ENCODE measurements around the gene ZNF835.

ZNF835 gene

DNA sequence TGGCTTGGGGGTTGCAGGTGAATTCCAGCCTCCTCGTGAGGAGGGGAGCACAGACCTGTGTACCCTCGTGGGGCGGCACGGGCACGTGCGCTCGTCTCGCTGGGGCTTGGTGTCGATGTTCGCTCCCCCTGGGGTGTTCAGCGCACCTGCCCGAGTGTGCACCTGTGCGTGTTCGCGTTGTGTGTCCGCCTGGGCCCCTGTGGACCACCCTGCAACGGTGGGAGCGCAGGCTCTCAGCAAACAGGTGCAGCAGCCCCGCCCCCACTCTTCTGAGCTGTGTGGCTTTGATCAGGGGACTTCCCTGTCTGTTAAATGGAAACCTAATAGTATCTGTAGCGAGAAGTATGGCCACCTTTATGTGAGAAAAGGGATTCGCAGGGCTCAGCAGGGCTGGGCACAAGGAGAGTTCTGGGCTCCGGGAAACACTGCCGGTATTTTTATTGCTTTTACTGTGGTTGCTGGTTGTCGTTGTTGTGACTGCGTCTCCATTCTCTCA lies 28.0 kb downstream of the ZNF835 start:
- no peak for TF ChIP-seq YY1 (IDR thresholded peaks at IDR 0.05; ENCODE audit: low read depth)
- TF ChIP-seq TEAD4 (IDR thresholded peaks at IDR 0.05): no peak
- no peak for TF ChIP-seq TCF12 (IDR thresholded peaks at IDR 0.05; ENCODE audit: low read depth)
- TF ChIP-seq EP300 (IDR thresholded peaks at IDR 0.05; ENCODE audit: borderline replicate concordance): no peak
- TF ChIP-seq CREB1 (IDR thresholded peaks at IDR 0.05; ENCODE audit: low read depth): no peak
- TF ChIP-seq NFIC (IDR thresholded peaks at IDR 0.05): no peak
- TF ChIP-seq, protein P1, sequence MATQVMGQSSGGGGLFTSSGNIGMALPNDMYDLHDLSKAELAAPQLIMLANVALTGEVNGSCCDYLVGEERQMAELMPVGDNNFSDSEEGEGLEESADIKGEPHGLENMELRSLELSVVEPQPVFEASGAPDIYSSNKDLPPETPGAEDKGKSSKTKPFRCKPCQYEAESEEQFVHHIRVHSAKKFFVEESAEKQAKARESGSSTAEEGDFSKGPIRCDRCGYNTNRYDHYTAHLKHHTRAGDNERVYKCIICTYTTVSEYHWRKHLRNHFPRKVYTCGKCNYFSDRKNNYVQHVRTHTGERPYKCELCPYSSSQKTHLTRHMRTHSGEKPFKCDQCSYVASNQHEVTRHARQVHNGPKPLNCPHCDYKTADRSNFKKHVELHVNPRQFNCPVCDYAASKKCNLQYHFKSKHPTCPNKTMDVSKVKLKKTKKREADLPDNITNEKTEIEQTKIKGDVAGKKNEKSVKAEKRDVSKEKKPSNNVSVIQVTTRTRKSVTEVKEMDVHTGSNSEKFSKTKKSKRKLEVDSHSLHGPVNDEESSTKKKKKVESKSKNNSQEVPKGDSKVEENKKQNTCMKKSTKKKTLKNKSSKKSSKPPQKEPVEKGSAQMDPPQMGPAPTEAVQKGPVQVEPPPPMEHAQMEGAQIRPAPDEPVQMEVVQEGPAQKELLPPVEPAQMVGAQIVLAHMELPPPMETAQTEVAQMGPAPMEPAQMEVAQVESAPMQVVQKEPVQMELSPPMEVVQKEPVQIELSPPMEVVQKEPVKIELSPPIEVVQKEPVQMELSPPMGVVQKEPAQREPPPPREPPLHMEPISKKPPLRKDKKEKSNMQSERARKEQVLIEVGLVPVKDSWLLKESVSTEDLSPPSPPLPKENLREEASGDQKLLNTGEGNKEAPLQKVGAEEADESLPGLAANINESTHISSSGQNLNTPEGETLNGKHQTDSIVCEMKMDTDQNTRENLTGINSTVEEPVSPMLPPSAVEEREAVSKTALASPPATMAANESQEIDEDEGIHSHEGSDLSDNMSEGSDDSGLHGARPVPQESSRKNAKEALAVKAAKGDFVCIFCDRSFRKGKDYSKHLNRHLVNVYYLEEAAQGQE (IDR thresholded peaks at IDR 0.05; ENCODE audit: low read depth): no peak
- TF ChIP-seq, protein P2, sequence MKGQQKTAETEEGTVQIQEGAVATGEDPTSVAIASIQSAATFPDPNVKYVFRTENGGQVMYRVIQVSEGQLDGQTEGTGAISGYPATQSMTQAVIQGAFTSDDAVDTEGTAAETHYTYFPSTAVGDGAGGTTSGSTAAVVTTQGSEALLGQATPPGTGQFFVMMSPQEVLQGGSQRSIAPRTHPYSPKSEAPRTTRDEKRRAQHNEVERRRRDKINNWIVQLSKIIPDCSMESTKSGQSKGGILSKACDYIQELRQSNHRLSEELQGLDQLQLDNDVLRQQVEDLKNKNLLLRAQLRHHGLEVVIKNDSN (IDR thresholded peaks at IDR 0.05): no peak
- TF ChIP-seq CEBPB (IDR thresholded peaks at IDR 0.05): no peak
- no peak for TF ChIP-seq TAF1 (IDR thresholded peaks at IDR 0.05; ENCODE audit: low read depth)
- TF ChIP-seq, protein P3, sequence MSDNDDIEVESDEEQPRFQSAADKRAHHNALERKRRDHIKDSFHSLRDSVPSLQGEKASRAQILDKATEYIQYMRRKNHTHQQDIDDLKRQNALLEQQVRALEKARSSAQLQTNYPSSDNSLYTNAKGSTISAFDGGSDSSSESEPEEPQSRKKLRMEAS (IDR thresholded peaks at IDR 0.05): no peak
- TF ChIP-seq EGR1 (IDR thresholded peaks at IDR 0.05): no peak
- TF ChIP-seq RAD21 (IDR thresholded peaks at IDR 0.05; ENCODE audit: low read depth): no peak
- TF ChIP-seq ZBTB7A (IDR thresholded peaks at IDR 0.05; ENCODE audit: low read depth): no peak
- no peak for TF ChIP-seq FOXM1 (IDR thresholded peaks at IDR 0.05; ENCODE audit: borderline replicate concordance, low read depth)

DNA sequence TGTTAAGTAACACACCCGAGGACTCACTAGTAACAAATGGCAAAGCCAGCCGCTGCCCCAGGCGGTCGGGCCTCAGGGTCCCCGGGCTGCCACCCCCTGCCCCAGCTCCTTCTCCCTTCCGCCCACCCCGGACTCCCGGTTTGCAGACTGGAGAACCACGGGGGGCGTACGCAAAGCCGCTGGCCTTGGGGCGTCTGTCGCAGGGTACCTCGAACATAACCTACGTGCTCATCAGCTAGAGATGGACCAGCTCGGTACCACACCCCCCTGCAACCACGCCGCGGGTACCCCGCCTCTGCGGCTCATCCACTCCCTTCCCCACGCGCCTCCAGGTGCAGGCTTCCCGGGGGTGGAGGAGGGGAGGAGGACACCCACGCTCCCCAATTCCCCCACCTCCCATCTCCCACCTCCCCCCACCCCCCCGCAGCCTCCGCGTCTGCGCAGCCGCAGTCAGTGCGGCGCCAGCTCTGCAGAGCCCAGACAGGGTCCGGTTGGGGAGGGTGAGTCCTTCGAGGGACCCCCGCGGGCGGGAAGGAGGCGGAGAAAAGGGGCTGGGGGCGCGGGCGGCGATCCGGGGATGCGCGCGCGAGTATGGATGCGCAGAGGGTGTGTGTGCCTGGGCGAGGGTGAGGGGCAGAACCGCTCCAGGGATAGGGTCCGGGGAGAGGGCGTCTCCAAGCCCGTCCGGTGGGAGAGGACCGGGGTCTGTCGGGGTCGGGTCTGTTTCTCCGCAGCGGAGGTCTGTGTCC lies 28.7 kb downstream of the ZNF835 start, which contains the start of gene SMIM17:
TSS of gene SMIM17 (plus strand) at position 449 of the 749 bp plus-strand sequence. CDS start 2,509 bp downstream, outside the sequence.
- TF ChIP-seq TEAD4 (IDR thresholded peaks at IDR 0.05) (no peak), EGR1 (IDR thresholded peaks at IDR 0.05) (no peak), YY1 (IDR thresholded peaks at IDR 0.05; ENCODE audit: low read depth) (no peak), CEBPB (IDR thresholded peaks at IDR 0.05) (no peak)
- TF ChIP-seq, protein P3 (IDR thresholded peaks at IDR 0.05): no peak
- TF ChIP-seq, protein P2 (IDR thresholded peaks at IDR 0.05): no peak

DNA sequence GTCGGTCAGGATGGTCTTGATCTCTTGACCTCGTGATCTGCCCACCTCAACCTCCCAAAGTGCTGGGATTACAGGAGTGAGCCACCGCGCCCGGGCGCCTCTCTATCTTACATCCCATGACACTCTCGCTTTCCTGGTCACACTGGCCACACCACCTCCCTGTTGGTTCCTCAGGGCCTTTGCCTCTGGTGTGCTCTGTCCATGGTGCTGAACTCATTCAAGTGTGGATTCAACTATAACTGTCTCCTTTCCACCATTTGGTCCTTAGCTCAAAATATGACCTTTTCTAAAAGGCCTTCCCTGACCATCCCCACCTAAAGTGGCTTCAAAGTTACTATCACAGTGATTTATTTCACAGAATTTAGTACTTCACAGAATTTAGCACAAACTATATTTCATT lies 32.3 kb downstream of the ZNF835 start:
- TF ChIP-seq EP300 (IDR thresholded peaks at IDR 0.05; ENCODE audit: borderline replicate concordance): no peak
- TF ChIP-seq, protein P1 (IDR thresholded peaks at IDR 0.05; ENCODE audit: low read depth): peak; percentile 88

DNA sequence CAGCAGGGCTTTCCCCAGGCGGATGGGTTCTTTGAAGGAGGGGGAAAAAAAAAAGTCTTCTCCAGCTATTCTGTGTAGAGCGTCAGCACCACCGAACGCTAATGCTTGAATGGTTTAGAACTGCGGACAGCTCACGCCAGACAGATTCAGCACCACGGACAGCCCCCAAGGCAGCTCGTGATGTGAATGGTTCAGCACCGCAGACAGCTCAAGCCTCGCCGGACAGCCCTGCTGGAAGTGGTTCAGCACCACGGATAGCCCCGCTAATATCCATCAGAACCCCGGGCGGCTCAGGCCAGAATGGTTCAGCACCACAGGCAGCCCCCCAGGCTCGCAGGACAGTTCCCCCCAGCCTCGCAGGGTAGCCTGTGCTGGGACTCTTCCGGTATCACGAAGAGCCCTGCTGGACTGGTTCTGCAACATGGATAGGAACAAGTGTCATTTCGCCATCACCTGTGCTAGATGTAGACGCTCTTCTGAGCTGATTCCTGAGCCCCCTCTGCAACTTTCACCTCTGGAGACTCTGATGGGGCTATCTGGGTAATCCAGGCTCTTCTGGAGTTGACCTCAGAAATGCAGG lies 33.5 kb downstream of the ZNF835 start:
- no peak for TF ChIP-seq TAF1 (IDR thresholded peaks at IDR 0.05; ENCODE audit: low read depth)
- TF ChIP-seq, protein P3 (IDR thresholded peaks at IDR 0.05): peak; percentile 91
- TF ChIP-seq TEAD4 (IDR thresholded peaks at IDR 0.05): peak; percentile 58
- peak; percentile 23; the same call in 1 of the 2 replicates for TF ChIP-seq RAD21 (IDR thresholded peaks at IDR 0.05; ENCODE audit: low read depth)
- TF ChIP-seq EP300 (IDR thresholded peaks at IDR 0.05; ENCODE audit: borderline replicate concordance): no peak
- TF ChIP-seq NFIC (IDR thresholded peaks at IDR 0.05): no peak
- TF ChIP-seq EGR1 (IDR thresholded peaks at IDR 0.05): no peak
- TF ChIP-seq CREB1 (IDR thresholded peaks at IDR 0.05; ENCODE audit: low read depth): no peak
- 0 out of 2 replicates have a peak, but pooled peaks have one; percentile 24 for TF ChIP-seq YY1 (IDR thresholded peaks at IDR 0.05; ENCODE audit: low read depth)
- TF ChIP-seq FOXM1 (IDR thresholded peaks at IDR 0.05; ENCODE audit: borderline replicate concordance, low read depth): no peak
- TF ChIP-seq ZBTB7A (IDR thresholded peaks at IDR 0.05; ENCODE audit: low read depth): no peak
- TF ChIP-seq, protein P2 (IDR thresholded peaks at IDR 0.05): peak; percentile 66
- no peak for TF ChIP-seq CEBPB (IDR thresholded peaks at IDR 0.05)
- peak; percentile 38; the same call in 1 of the 2 replicates for TF ChIP-seq TCF12 (IDR thresholded peaks at IDR 0.05; ENCODE audit: low read depth)
- TF ChIP-seq, protein P1 (IDR thresholded peaks at IDR 0.05; ENCODE audit: low read depth): peak; percentile 99
